GM19452 (cell line): ENCODE data around the gene IL1RAP.
"Not testable (repeated sequence)": the region's sequence is repeated elsewhere in the genome, so short reads cannot be mapped to it uniquely, and the experiment has no call there.

Experiments used
- ATAC-seq: cut with Tn5 transposase; IDR thresholded peaks from one replicate; pipeline ENCODE4 v1.9.1; 2021; ENCODE audit not compliant: unreplicated experiment

IL1RAP gene

GRCh38 chr3:190513409-190514370, at the start of gene IL1RAP:
IL1RAP (plus strand) TSS chr3:190514085; CDS start chr3:190564290, 50,205 bp downstream.
- ATAC-seq = peak; percentile 99

- ATAC-seq = no peak
Measured at GRCh38 chr3:190467922-190468321, 46.0 kb upstream of the IL1RAP start.

- not testable (repeated sequence) for ATAC-seq
Measured at GRCh38 chr3:190473261-190473660, 40.6 kb upstream of the IL1RAP start.

- no peak for ATAC-seq
Measured at GRCh38 chr3:190481779-190482178, 32.1 kb upstream of the IL1RAP start.

- no peak for ATAC-seq
Measured at GRCh38 chr3:190485830-190486532, 27.9 kb upstream of the IL1RAP start.

- ATAC-seq = no peak
Measured at GRCh38 chr3:190486533-190486864, 27.4 kb upstream of the IL1RAP start.

- ATAC-seq = no peak
Measured at GRCh38 chr3:190486908-190487607, 26.8 kb upstream of the IL1RAP start.

- ATAC-seq = no peak
Measured at GRCh38 chr3:190491533-190492054, 22.3 kb upstream of the IL1RAP start.

GRCh38 chr3:190492129-190492528, 21.8 kb upstream of the IL1RAP start:
- no peak for ATAC-seq

GRCh38 chr3:190492966-190493365, 20.9 kb upstream of the IL1RAP start:
- no peak for ATAC-seq

- no peak for ATAC-seq
Measured at GRCh38 chr3:190494907-190495306, 19.0 kb upstream of the IL1RAP start.

- no peak for ATAC-seq
Measured at GRCh38 chr3:190495354-190495753, 18.5 kb upstream of the IL1RAP start.

- ATAC-seq = no peak
Measured at GRCh38 chr3:190495796-190496195, 18.1 kb upstream of the IL1RAP start.

GRCh38 chr3:190496859-190497258, 17.0 kb upstream of the IL1RAP start:
- ATAC-seq = no peak

- ATAC-seq = no peak
Measured at GRCh38 chr3:190497811-190498210, 16.1 kb upstream of the IL1RAP start.

GRCh38 chr3:190498293-190498692, 15.6 kb upstream of the IL1RAP start:
- no peak for ATAC-seq

GRCh38 chr3:190499122-190499521, 14.8 kb upstream of the IL1RAP start:
- no peak for ATAC-seq

- no peak for ATAC-seq
Measured at GRCh38 chr3:190502946-190503345, 10.9 kb upstream of the IL1RAP start.

- no peak for ATAC-seq
Measured at GRCh38 chr3:190504354-190505125, 9.3 kb upstream of the IL1RAP start.

- ATAC-seq = no peak
Measured at GRCh38 chr3:190505381-190506003, 8.4 kb upstream of the IL1RAP start.
